Nephron progenitor cell (in vitro differentiated cells): ENCODE measurements around the gene DAZAP1.

ENCODE experiments used
- DNase-seq: peaks from one replicate; pipeline ENCODE4 v3.0.0; 2021
- H3K27ac Mint-ChIP-seq: 2 replicates; pipeline ENCODE4 v1.8.0; 2021; ENCODE audit warnings: mild to moderate bottlenecking, moderate library complexity, mixed read lengths
- H3K27me3 Mint-ChIP-seq: 2 replicates; pipeline ENCODE4 v1.8.0; 2021; ENCODE audit warnings: mild to moderate bottlenecking, low read depth, mixed read lengths; ENCODE audit not compliant: poor library complexity
- H3K36me3 Mint-ChIP-seq: 2 replicates; pipeline ENCODE4 v1.8.0; 2021; ENCODE audit warnings: low read depth, mixed read lengths
- H3K4me1 Mint-ChIP-seq: 2 replicates; pipeline ENCODE4 v1.8.0; 2021; ENCODE audit warnings: mixed read lengths
- H3K4me3 Mint-ChIP-seq: 2 replicates; pipeline ENCODE4 v1.8.0; 2021; ENCODE audit warnings: mild to moderate bottlenecking, moderate library complexity, mixed read lengths
- H3K9me3 Mint-ChIP-seq: 2 replicates; pipeline ENCODE4 v1.8.0; 2021; ENCODE audit warnings: mild to moderate bottlenecking, moderate library complexity, mixed read lengths
- CTCF ChIP-seq: fragments of 200-600 bp; sonication (generic); IDR thresholded peaks from 2 replicates; pipeline ENCODE4 v1.5.0; 2021; ENCODE audit warnings: antibody characterized with exemption

DAZAP1 gene

DNA sequence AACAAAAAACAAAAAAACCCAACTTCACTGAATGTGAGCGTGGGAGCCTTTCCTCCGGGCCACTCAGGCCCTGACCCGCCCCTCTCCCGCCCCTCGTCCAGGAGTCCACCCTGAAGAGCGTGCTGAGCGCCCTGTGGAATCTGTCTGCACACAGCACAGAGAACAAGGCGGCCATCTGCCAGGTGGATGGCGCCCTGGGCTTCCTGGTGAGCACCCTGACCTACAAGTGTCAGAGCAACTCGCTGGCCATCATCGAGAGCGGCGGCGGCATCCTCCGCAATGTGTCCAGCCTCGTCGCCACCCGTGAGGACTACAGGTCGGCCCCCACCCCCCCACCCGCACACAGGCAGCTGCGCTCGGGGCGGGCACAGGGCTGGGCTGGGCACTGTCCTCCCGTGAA is 54.5 kb downstream of the DAZAP1 start:
- DNase-seq, result no peak
- H3K9me3 Mint-ChIP-seq, result no peaks in the 10 kb centered on the region
- no peak for TF ChIP-seq CTCF
- H3K4me3 Mint-ChIP-seq, result no peak overlapping the region
- peaks cover 4% of the 10 kb centered on the region for H3K36me3 Mint-ChIP-seq
- no peaks in the 10 kb centered on the region for H3K4me1 Mint-ChIP-seq
- no peak overlapping the region for H3K27ac Mint-ChIP-seq
- peaks cover 70% of the 10 kb centered on the region for H3K27me3 Mint-ChIP-seq

GRCh38 chr19:1465191-1466016 is 58.0 kb downstream of the DAZAP1 start:
- peaks cover 3% of the 10 kb centered on the region for H3K4me1 Mint-ChIP-seq
- H3K27me3 Mint-ChIP-seq, result peaks cover 73% of the 10 kb centered on the region
- DNase-seq, result peak; percentile 72
- no peak overlapping the region for H3K27ac Mint-ChIP-seq
- TF ChIP-seq CTCF, result peak; percentile 60
- H3K4me3 Mint-ChIP-seq, result no peak overlapping the region
- no peaks in the 10 kb centered on the region for H3K36me3 Mint-ChIP-seq
- no peaks in the 10 kb centered on the region for H3K9me3 Mint-ChIP-seq

GRCh38 chr19:1466018-1466460 is 58.7 kb downstream of the DAZAP1 start:
- no peak for DNase-seq
- Mint-ChIP-seq H3K27me3 (peaks cover 79% of the 10 kb centered on the region), H3K4me1 (peaks cover 4% of the 10 kb centered on the region), H3K4me3 (no peak overlapping the region), H3K27ac (no peak overlapping the region), H3K9me3 (no peaks in the 10 kb centered on the region), H3K36me3 (no peaks in the 10 kb centered on the region)
- no peak for TF ChIP-seq CTCF

- Mint-ChIP-seq H3K27ac (no peak overlapping the region), H3K36me3 (no peaks in the 10 kb centered on the region), H3K9me3 (no peaks in the 10 kb centered on the region), H3K4me3 (no peak overlapping the region), H3K4me1 (peaks cover 7% of the 10 kb centered on the region), H3K27me3 (peaks cover 85% of the 10 kb centered on the region)
- peak; percentile 42 for DNase-seq
- no peak for TF ChIP-seq CTCF
Observed at GRCh38 chr19:1466461-1467214, 59.3 kb downstream of the DAZAP1 start.

DNA sequence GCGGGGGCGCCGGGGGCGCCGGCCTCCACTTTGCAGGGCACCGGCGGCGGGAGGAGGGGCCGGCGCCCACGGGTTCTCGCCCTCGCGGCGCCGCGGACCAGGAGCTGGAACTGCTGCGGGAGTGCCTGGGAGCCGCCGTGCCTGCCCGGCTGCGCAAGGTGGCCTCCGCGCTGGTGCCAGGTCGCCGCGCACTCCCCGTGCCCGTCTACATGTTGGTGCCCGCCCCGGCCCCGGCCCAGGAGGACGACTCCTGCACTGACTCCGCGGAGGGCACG is 59.8 kb downstream of the DAZAP1 start:
- H3K4me3 Mint-ChIP-seq, result no peak overlapping the region
- H3K27ac Mint-ChIP-seq, result no peak overlapping the region
- no peak for DNase-seq
- H3K36me3 Mint-ChIP-seq, result no peaks in the 10 kb centered on the region
- H3K9me3 Mint-ChIP-seq, result no peaks in the 10 kb centered on the region
- TF ChIP-seq CTCF, result no peak
- H3K27me3 Mint-ChIP-seq, result peaks cover 90% of the 10 kb centered on the region
- H3K4me1 Mint-ChIP-seq, result peaks cover 7% of the 10 kb centered on the region
